NCI-H510A treated with DMSO at 0.1 percent for 48 hours (cell line): Measurements from ENCODE around the gene CDKN2B-AS1.
A peak's percentile ranks its signal among the peaks of the same experiment; 100 is the strongest.

ENCODE experiments used
- DNase-seq: peaks from one replicate; lab custom pipeline; 2025; lab: John Stamatoyannopoulos, UW

Gene CDKN2B-AS1

GRCh38 chr9:22118810-22119521, 124.4 kb downstream of the CDKN2B-AS1 start:
- no peak for DNase-seq

GRCh38 chr9:22119522-22120158, 125.0 kb downstream of the CDKN2B-AS1 start:
- DNase-seq, result peak; percentile 4

DNA sequence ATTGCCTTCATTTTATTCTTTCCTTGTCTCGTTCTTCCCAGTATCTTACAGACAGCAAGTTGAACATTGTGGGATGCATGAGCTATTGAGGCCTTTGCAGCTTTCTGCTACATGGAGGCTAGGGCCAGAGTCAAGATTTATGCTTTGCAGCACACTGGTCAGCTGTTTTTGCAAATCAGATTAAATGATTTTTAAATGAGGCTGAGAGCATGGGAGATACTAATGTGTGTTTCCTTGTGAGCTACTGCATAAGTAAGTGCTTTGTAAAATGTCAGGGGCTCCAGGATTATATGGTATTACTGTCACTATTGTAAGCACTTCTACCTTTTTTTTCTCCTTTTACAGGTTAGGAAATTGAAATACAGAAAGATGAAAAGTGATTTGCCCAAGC, 125.6 kb downstream of the CDKN2B-AS1 start:
- no peak for DNase-seq

DNA sequence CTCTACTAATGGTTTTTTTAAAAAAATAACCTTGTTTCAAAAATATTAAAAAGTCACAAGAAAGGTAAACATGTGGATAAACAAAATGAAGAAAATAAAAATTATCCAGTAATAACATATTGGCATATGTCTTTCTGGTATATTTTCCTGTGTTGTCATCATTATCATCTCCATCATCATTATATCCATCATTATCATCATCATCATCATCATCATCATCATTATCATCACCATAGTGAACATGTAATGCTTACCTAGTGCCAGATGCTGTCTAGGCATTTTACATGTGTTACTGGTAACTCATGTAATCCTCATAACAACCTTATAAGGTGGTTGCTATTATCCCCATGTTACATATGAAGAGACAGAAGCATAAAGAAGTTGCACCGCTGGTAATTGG, 126.0 kb downstream of the CDKN2B-AS1 start:
- DNase-seq, result no peak

DNA sequence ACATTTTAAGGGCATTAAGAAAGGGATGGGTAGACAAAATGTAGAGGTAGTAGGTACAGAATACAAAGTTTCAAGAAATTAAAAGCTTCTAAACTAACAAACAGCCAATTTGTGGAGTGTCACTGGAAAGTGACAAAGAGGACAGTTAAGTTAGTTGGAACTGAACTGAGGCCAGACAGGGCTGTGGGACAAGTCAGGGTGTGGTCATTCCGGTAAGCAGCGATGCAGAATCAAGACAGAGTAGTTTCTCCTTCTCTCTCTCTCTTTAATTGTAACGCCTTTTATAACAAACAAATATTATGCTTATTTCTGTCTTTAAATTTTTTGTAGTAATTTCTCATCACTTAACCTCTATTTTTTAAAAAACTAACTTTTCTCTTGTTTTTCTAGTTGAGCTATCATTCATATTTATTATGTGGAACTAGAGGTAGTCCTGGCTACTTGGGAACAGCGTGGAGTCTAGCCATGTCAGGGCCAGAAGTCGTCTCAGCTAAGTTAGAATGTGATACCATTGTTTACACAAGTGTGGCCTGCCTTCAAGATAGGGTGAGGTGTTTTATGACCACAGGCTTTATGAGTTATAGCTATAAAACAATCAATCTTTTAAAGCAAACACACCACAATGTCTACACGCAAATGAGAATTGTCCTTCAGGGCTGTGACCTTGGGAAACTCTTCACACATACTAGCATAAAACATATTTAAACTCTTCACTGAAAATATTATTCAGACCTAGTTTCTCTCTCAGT, 129.8 kb downstream of the CDKN2B-AS1 start:
- DNase-seq, result peak; percentile 33

GRCh38 chr9:22129133-22129532, 134.5 kb downstream of the CDKN2B-AS1 start:
- DNase-seq, result no peak

GRCh38 chr9:22129633-22130032, 135.0 kb downstream of the CDKN2B-AS1 start:
- no peak for DNase-seq

DNA sequence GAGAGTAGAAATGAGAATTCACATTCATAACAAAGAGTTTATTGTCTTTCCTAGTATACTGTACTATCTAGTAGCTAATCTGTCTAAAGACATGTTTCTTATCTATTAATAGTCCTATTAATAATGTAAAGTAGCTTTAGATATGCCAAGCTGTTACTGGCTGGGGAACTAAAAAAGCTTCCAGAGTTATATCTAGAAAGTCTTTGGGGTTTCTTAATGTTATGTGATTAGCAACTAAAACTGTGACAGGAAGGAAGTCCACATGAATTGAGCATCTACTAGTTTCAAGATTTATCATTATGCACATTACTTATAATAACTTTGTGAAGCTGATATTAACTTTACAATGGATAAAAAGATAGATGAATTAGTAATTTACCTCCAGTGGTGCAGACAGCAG, 137.2 kb downstream of the CDKN2B-AS1 start:
- DNase-seq, result no peak

- no peak for DNase-seq
Measured at GRCh38 chr9:22134390-22134789, 139.8 kb downstream of the CDKN2B-AS1 start.

GRCh38 chr9:22136461-22137096, 142.0 kb downstream of the CDKN2B-AS1 start:
- no peak for DNase-seq

- DNase-seq, result no peak
Measured at GRCh38 chr9:22138956-22139660, 144.5 kb downstream of the CDKN2B-AS1 start.

GRCh38 chr9:22141908-22142307, 147.3 kb downstream of the CDKN2B-AS1 start:
- no peak for DNase-seq

DNA sequence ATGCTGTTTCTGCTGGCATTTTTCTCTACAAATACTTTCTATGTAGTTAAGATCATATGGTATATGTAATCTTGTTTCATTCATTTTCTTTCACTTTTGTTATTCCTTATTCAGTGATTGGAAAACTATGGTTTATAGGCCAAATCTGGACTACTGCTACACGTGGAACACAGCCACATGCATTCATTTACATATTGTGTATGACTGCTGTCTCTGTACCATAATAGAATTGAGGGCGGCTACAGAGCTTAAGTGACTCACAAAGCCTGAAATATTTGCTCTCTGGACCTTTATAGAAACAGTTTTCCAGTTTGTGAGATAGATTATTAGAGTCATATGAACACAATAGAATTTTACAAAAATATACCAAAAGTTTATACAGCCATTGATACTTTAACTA, 148.1 kb downstream of the CDKN2B-AS1 start:
- DNase-seq, result no peak

DNA sequence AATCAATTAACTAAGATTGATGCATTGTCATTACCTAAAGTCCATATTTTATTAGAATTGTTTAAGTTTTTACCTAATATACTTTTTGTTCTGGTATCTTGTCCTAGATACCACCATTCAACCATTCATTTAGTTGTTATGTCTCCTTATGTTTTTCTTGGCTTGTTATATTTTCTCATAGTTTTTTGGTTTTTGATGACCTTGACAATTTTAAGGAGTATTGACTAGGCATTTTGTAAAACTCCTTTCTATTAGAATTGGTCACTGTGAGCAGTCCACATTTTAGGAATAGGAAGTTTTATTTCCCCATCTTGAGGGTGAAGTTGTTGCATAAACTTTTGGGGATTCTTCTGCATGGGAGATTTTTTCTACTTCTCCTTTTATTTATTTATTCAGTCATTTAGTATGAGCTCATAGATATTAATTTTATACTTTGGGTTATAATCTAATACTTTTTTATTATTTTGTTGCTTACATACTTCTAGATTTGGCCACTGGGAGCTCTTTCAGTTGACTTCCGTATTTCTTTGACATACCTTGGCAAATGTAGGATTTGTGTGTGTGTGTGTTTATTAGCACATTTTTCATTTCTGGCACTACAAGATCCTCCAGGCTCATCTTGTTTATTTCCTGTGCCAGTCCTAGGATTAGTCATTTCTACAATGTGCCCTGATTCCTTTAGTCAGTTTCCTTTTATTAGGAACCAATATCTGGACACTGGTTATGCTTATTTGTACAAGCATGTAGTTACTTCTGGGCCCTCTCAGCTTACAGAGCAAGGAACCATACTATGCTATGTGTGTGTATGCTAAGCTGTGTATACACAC, 149.4 kb downstream of the CDKN2B-AS1 start:
- no peak for DNase-seq

DNA sequence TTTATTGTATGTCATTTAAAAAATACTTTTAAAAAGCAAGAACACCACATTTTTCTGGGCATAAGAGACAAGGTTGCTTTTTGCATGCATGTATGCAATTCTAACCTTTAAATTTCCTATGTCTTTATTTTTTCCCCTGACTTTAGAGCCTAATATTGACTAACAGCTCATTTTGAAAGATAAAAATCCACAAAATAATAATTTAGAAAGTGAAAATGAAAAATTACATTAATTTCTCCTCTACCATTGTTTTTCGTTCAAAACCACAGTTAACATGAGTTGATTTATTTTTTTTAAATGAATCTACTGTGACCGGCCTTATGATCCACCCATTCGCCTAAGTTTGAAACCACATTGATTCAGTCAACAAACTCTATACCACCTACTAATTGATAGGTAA, 152.0 kb downstream of the CDKN2B-AS1 start:
- no peak for DNase-seq

GRCh38 chr9:22147813-22148527, 153.4 kb downstream of the CDKN2B-AS1 start:
- DNase-seq, result no peak

- DNase-seq, result no peak
Measured at GRCh38 chr9:22148528-22148875, 153.9 kb downstream of the CDKN2B-AS1 start.

DNA sequence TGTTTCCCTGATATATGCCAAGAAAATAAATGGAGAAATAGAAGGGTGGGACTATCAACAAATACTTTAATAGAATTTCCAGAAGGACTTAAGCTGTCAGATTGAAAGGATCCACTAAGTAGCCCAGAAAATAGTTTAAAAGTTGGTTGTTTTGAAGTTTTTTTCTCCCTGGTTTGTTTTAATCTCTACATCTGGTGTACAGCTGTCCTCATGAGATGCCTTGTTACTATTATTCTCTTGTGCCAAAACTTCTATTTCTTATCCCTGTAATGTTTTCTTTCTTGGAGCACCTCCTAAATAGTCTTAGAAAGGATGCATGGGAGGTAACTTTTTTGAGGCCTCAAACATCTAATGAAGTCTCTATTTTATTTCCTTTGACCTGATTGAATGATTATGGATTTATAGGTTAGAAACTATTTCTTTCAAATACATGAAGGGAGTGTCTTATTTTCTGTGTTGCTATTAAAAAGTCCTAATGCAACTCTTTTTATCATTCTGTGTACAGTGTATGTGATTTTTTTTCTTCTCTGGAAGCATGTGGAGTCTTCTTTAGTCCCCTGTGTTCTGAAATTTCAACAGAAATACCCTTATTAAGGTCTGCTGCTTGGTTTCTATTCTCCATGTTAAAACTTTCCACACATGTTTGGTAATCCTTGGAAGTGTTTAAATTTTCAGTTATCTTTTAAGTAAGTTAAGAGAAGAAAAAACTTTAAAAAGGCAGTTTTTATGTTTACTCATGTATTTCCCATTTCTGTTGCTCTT, 154.5 kb downstream of the CDKN2B-AS1 start:
- DNase-seq, result no peak

- DNase-seq, result no peak
Measured at GRCh38 chr9:22154064-22154463, 159.5 kb downstream of the CDKN2B-AS1 start.

GRCh38 chr9:22156586-22156985, 162.0 kb downstream of the CDKN2B-AS1 start:
- no peak for DNase-seq
